PC-9 (cell line): ENCODE results near the gene BEND3.

Experiments
- EZH2 ChIP-seq: fragments of 200-600 bp; sonication (generic); IDR thresholded peaks from 2 replicates; pipeline ENCODE4 v1.8.0; 2017; ENCODE audit warnings: antibody characterized with exemption, low read depth
- TF ChIP-seq, protein P1 (sequence below): fragments of 200-600 bp; sonication (generic); conservative IDR thresholded peaks from 2 replicates; pipeline ENCODE4 v1.6.1; 2017; ENCODE audit warnings: mixed run types, antibody characterized with exemption, mild to moderate bottlenecking, moderate library complexity

DNA sequence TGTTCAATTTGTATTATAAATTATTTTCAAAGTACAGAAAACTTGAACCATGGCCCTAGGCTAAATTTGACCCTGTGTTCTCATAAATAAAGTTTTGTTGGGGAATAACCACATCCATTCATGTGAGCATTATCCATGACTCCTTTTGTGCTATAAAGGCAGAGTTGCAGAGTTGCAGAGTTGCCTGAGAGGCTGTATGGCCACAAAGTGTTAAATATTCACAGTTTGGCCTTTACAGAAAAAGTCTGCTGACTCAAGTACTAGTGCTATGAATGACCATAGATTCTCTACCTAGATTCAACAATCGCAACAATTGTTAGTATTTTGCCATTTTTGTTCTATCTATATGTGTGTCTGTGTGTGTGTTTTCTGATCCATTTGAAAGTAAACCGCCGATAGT is 46.2 kb upstream of the BEND3 start:
- no peak for TF ChIP-seq EZH2
- TF ChIP-seq, protein P1, sequence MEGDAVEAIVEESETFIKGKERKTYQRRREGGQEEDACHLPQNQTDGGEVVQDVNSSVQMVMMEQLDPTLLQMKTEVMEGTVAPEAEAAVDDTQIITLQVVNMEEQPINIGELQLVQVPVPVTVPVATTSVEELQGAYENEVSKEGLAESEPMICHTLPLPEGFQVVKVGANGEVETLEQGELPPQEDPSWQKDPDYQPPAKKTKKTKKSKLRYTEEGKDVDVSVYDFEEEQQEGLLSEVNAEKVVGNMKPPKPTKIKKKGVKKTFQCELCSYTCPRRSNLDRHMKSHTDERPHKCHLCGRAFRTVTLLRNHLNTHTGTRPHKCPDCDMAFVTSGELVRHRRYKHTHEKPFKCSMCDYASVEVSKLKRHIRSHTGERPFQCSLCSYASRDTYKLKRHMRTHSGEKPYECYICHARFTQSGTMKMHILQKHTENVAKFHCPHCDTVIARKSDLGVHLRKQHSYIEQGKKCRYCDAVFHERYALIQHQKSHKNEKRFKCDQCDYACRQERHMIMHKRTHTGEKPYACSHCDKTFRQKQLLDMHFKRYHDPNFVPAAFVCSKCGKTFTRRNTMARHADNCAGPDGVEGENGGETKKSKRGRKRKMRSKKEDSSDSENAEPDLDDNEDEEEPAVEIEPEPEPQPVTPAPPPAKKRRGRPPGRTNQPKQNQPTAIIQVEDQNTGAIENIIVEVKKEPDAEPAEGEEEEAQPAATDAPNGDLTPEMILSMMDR = no peak
